Measurements from ENCODE around the gene SLC1A4.
A peak's percentile ranks its signal among the peaks of the same experiment; 100 is the strongest.

The SLC1A4 gene

GRCh38 chr2:65037178-65037577, 48.0 kb downstream of the SLC1A4 start:
- H3K27ac ChIP-seq, result no peak overlapping the region
- no peak for TF ChIP-seq CTCF (conservative IDR thresholded peaks at IDR 0.05)

GRCh38 chr2:65039640-65040039, 50.4 kb downstream of the SLC1A4 start:
- no peak for TF ChIP-seq CTCF (conservative IDR thresholded peaks at IDR 0.05)
- H3K27ac ChIP-seq, result no peak overlapping the region

- no peak overlapping the region for H3K27ac ChIP-seq
- TF ChIP-seq CTCF (conservative IDR thresholded peaks at IDR 0.05), result peak; percentile 97
Observed at GRCh38 chr2:65040400-65041261, 51.4 kb downstream of the SLC1A4 start.

GRCh38 chr2:65043001-65043400, 53.8 kb downstream of the SLC1A4 start:
- H3K27ac ChIP-seq, result no peak overlapping the region
- no peak for TF ChIP-seq CTCF (conservative IDR thresholded peaks at IDR 0.05)

GRCh38 chr2:65044097-65044735, 55.0 kb downstream of the SLC1A4 start:
- TF ChIP-seq CTCF (conservative IDR thresholded peaks at IDR 0.05), result no peak
- no peak overlapping the region for H3K27ac ChIP-seq

GRCh38 chr2:65045651-65046050, 56.5 kb downstream of the SLC1A4 start:
- H3K27ac ChIP-seq, result no peak overlapping the region
- no peak for TF ChIP-seq CTCF (conservative IDR thresholded peaks at IDR 0.05)

- H3K27ac ChIP-seq, result no peak overlapping the region
- TF ChIP-seq CTCF (conservative IDR thresholded peaks at IDR 0.05), result no peak
Observed at GRCh38 chr2:65046633-65047407, 57.6 kb downstream of the SLC1A4 start.
